Subcutaneous adipose tissue (tissue), 4 donors: Measurements from ENCODE around the gene UGT1A4. TPM values are rescaled to one million over a fixed set of nuclear protein-coding genes. Genes with fewer than 3 reads are reported as not detected.

Experiments used
- CTCF ChIP-seq: fragments of 450-650 bp; IDR thresholded peaks from one replicate; pipeline ENCODE4 v1.5.1; 2016; ENCODE audit warnings: low read depth, mild to moderate bottlenecking, control low read depth, antibody characterized with exemption, moderate library complexity
- total RNA-seq, 4 donors: library from RNA; depleted of rRNA; stranded (reverse); fragments of >200 nt; gene quantifications; one replicate each; pipeline ENCODE4 v1.1.0, GENCODE V29; 2016

UGT1A4 gene
- total RNA-seq, 4 donors from 2014 or later, result not detected

- TF ChIP-seq CTCF, result no peak
Measured at GRCh38 chr2:233700028-233700635, 18.4 kb upstream of the UGT1A4 start.

GRCh38 chr2:233702238-233702637, 16.3 kb upstream of the UGT1A4 start:
- TF ChIP-seq CTCF, result no peak

- TF ChIP-seq CTCF, result no peak
Measured at GRCh38 chr2:233705911-233706506, 12.5 kb upstream of the UGT1A4 start.

- no peak for TF ChIP-seq CTCF
Measured at GRCh38 chr2:233706720-233707119, 11.8 kb upstream of the UGT1A4 start.

GRCh38 chr2:233707940-233708644, 10.4 kb upstream of the UGT1A4 start:
- TF ChIP-seq CTCF, result no peak

GRCh38 chr2:233708942-233709341, 9.6 kb upstream of the UGT1A4 start:
- no peak for TF ChIP-seq CTCF

- no peak for TF ChIP-seq CTCF
Measured at GRCh38 chr2:233711312-233712008, 7.1 kb upstream of the UGT1A4 start.
